ENCODE results near the gene C20orf204.

C20orf204 gene

GRCh38 chr20:64033981-64034493 lies 1.9 kb upstream of the C20orf204 start:
- no peak for DNase-seq (ENCODE audit: low read depth)
- TF ChIP-seq, protein P1, sequence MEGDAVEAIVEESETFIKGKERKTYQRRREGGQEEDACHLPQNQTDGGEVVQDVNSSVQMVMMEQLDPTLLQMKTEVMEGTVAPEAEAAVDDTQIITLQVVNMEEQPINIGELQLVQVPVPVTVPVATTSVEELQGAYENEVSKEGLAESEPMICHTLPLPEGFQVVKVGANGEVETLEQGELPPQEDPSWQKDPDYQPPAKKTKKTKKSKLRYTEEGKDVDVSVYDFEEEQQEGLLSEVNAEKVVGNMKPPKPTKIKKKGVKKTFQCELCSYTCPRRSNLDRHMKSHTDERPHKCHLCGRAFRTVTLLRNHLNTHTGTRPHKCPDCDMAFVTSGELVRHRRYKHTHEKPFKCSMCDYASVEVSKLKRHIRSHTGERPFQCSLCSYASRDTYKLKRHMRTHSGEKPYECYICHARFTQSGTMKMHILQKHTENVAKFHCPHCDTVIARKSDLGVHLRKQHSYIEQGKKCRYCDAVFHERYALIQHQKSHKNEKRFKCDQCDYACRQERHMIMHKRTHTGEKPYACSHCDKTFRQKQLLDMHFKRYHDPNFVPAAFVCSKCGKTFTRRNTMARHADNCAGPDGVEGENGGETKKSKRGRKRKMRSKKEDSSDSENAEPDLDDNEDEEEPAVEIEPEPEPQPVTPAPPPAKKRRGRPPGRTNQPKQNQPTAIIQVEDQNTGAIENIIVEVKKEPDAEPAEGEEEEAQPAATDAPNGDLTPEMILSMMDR (IDR thresholded peaks at IDR 0.05; ENCODE audit: control insufficient read depth, extremely low read depth, insufficient read depth), result no peak
- no peak overlapping the region for H3K4me3 ChIP-seq (ENCODE audit: low read depth, low read length)

DNA sequence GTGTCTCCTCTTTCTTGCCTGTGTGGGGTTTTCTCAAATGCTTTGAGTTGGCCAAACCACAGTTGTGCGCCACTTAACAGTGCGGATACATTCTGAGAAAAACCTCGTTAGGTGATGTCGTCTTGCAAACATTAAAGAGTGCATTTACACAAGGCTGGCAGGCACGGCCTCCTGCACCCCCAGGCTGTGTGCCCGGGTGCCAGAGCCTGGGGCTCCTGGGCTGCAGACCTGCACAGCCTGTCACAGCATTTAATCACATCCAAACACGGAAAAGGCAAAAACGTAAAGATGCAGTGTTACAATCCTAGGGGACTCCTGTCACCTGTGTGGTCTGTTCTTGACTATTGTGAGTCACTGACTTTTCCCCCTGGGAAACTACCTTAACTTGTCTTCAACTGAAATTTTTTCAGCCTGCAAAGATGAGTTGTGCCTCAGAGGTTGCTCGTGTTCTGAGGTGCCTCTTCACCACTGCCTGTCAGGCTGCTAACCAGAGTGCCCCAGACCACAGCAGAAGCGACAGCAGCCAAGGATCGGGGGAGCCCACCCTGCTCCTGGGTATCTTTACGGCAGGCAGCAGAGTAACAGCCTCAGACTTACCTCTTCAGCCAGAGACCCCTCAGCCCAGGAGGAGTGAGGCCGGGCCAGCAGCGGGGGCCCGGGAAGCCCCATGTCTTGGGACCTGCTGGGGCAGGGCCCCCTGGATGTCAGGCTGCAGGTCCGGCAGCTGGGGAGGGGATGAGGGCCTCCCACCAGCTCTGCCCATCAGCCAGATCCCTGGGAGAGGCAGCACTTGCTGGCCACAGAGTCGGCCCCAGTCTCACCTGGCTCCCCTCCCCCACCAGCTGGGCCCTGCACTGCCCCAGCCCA lies 683 bp upstream of the C20orf204 start:
- no peak for DNase-seq (ENCODE audit: low read depth)
- no peak overlapping the region for H3K4me3 ChIP-seq (ENCODE audit: low read depth, low read length)
- TF ChIP-seq, protein P1 (IDR thresholded peaks at IDR 0.05; ENCODE audit: control insufficient read depth, extremely low read depth, insufficient read depth), result no peak

DNA sequence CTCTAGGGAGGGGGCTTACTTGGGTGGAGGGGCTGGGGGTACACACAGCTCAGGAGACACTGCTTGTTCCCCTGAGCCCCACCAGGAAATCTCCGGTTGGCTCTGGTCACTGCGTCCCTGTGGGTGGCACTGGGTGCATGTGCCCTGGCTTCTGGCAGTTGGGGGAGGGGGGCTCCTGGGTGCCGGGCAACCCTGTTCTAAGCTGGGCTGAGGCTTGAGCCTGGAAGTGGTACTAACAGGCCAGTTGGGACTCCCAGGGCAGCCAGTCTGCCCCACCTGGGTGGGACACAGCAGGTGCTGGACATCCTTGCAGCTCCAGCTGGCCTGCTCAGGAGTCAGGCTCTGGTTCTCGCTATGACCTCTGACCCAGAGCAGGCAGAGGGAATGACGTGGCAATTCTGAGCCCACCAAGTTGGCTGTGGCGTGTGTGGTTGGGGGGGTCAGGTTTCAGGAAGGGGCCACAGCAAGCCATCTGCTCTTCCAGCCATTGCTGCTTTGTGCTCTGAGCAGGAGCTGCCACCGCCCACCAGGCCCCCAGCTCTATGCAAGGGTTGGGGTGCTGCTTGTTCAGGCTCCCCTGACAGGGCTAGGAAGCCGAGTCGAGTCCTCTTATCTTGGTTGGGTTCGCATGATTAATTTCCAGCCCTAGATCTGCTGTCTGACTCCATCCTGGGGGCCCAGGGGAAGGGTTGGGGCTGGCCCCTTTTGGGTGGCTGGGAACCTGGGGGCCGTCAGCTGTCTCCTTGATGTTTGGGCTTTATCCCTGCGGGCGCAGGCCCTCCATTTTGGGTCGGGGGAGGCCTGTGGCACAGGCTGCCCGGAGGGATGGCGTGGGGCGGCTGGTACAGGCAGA lies 590 bp downstream of the C20orf204 start:
- DNase-seq (ENCODE audit: low read depth), result no peak
- TF ChIP-seq, protein P1 (IDR thresholded peaks at IDR 0.05; ENCODE audit: control insufficient read depth, extremely low read depth, insufficient read depth), result no peak
- no peak overlapping the region for H3K4me3 ChIP-seq (ENCODE audit: low read depth, low read length)

DNA sequence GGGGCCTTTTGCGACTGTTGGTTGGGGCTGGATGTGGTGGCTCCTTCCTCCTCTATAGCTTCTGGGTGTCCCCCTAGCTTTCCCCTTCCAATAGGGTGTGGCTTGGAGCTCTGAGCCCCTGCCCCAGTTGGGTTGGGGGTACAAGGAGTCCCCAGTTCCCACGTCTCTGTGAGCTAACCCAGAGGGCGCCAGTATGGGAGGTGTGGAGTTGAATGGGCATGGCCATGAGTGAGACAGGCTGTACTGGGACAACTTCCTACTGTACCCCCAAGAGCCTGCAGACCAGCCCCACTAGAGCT lies 1.2 kb downstream of the C20orf204 start:
- no peak overlapping the region for H3K4me3 ChIP-seq (ENCODE audit: low read depth, low read length)
- TF ChIP-seq, protein P1 (IDR thresholded peaks at IDR 0.05; ENCODE audit: control insufficient read depth, extremely low read depth, insufficient read depth), result no peak
- no peak for DNase-seq (ENCODE audit: low read depth)

- no peak overlapping the region for H3K4me3 ChIP-seq (ENCODE audit: low read depth, low read length)
- DNase-seq (ENCODE audit: low read depth), result no peak
- TF ChIP-seq, protein P1 (IDR thresholded peaks at IDR 0.05; ENCODE audit: control insufficient read depth, extremely low read depth, insufficient read depth), result no peak
Measured at GRCh38 chr20:64037498-64038213, 1.7 kb downstream of the C20orf204 start.

DNA sequence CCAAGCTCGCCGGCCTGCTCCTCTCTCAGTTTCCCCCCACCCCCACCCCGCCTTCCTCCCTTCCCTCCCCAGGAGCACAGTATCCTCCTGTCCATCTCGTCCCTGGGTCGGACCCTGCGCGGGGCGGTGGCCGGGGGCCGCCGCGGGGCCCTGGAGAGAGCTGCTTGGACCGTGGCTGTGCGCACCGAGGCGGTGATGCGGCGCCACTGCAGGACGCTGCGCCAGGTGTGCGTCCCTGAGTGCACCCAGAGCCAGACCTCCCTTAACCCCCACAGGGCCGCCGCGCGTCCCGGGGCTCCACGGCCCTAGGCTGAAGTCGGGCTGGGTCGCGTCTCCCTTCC lies 2.2 kb downstream of the C20orf204 start:
- TF ChIP-seq, protein P1 (IDR thresholded peaks at IDR 0.05; ENCODE audit: control insufficient read depth, extremely low read depth, insufficient read depth), result peak; percentile 17; the same call in 1 of the 2 replicates
- no peak for DNase-seq (ENCODE audit: low read depth)
- no peak overlapping the region for H3K4me3 ChIP-seq (ENCODE audit: low read depth, low read length)
